IMR-90 (cell line): ENCODE measurements around the gene TMPRSS9. TPM values are rescaled to one million over a fixed set of nuclear protein-coding genes. Genes with fewer than 3 reads are reported as not detected.

Experiments
- ATAC-seq: fragments of 200-7000 bp; cut with Tn5 transposase; 2 replicates; pipeline ENCODE4 v1.9.1; 2020; ENCODE audit warnings: low read depth, mild to moderate bottlenecking, moderate library complexity
- BruUV-seq: library from RNA; stranded (reverse); fragments of 400-500 nt; replicated peaks from 2 replicates; lab custom pipeline; 2021; lab: Mats Ljungman, UMichigan
- CTCF ChIA-PET: fragments of 300-600 bp; formaldehyde crosslinking; extraction: SDS; loops from one replicate; lab custom pipeline; 2021; ENCODE audit warnings: antibody characterized with exemption; lab: Yijun Ruan, JAX
- POLR2A ChIA-PET: fragments of 300-600 bp; sonication (Branson Sonifier 250); formaldehyde crosslinking; loops from one replicate; lab custom pipeline; 2022; ENCODE audit warnings: antibody characterized with exemption; ENCODE audit not compliant: unreplicated experiment; lab: Charles Lee
- DNase-seq: peaks from one replicate; pipeline ENCODE4 v3.0.0; 2013
- H2AFZ ChIP-seq: replicated peaks from 2 replicates; pipeline ENCODE3; 2013; ENCODE audit warnings: low read length, mild to moderate bottlenecking; ENCODE audit not compliant: poor library complexity
- H2AK5ac ChIP-seq: 2 replicates; pipeline ENCODE4 v1.6.1; 2013; ENCODE audit warnings: low read depth, low read length, inconsistent platforms
- H2AK9ac ChIP-seq: replicated peaks from 2 replicates; pipeline ENCODE3; 2013; ENCODE audit warnings: mild to moderate bottlenecking, low read depth, low read length, moderate library complexity; ENCODE audit not compliant: poor library complexity
- H2BK120ac ChIP-seq: 2 replicates; pipeline ENCODE4 v1.6.1; 2013; ENCODE audit warnings: low read depth, low read length, inconsistent platforms
- H2BK15ac ChIP-seq: 3 replicates; pipeline ENCODE4 v1.6.1; 2013; ENCODE audit warnings: low read depth, low read length, inconsistent platforms
- H2BK20ac ChIP-seq: 2 replicates; pipeline ENCODE4 v1.6.1; 2013; ENCODE audit warnings: low read depth, mild to moderate bottlenecking, inconsistent platforms, low read length, moderate library complexity
- H2BK5ac ChIP-seq: 2 replicates; pipeline ENCODE4 v1.6.1; 2013; ENCODE audit warnings: mild to moderate bottlenecking, low read depth, low read length, inconsistent platforms; ENCODE audit not compliant: poor library complexity, severe bottlenecking
- H3K14ac ChIP-seq: replicated peaks from 2 replicates; pipeline ENCODE4 v1.6.1; 2013; ENCODE audit warnings: low read depth, low read length, inconsistent platforms
- H3K18ac ChIP-seq: 2 replicates; pipeline ENCODE4 v1.6.1; 2013; ENCODE audit warnings: low read depth, low read length, control low read depth
- H3K23ac ChIP-seq: 2 replicates; pipeline ENCODE4 v1.6.1; 2013; ENCODE audit warnings: low read depth, low read length, inconsistent platforms
- H3K27ac ChIP-seq: 2 replicates; pipeline ENCODE4 v1.5.1; 2013; ENCODE audit warnings: mild to moderate bottlenecking, control low read depth, low read length; ENCODE audit not compliant: insufficient read depth
- H3K27me3 ChIP-seq: 2 replicates; pipeline ENCODE4 v1.6.1; 2013; ENCODE audit warnings: low read length; ENCODE audit not compliant: control insufficient read depth, insufficient read depth
- H3K36me3 ChIP-seq: 2 replicates; pipeline ENCODE4 v1.6.1; 2013; ENCODE audit warnings: low read length, mixed read lengths; ENCODE audit not compliant: control insufficient read depth, insufficient read depth
- H3K4ac ChIP-seq: 2 replicates; pipeline ENCODE4 v1.6.1; 2013; ENCODE audit warnings: low read depth, low read length, inconsistent platforms
- H3K4me1 ChIP-seq: 2 replicates; pipeline ENCODE4 v1.6.1; 2013; ENCODE audit warnings: low read length, mixed read lengths; ENCODE audit not compliant: control insufficient read depth, insufficient read depth
- H3K4me2 ChIP-seq: 2 replicates; pipeline ENCODE4 v1.6.1; 2013; ENCODE audit warnings: low read depth, mild to moderate bottlenecking, control low read depth, low read length, moderate library complexity
- H3K4me3 ChIP-seq: 2 replicates; pipeline ENCODE4 v1.5.1; 2013; ENCODE audit warnings: low read depth, mild to moderate bottlenecking, control low read depth, low read length, moderate library complexity; ENCODE audit not compliant: insufficient read depth
- H3K56ac ChIP-seq: 2 replicates; pipeline ENCODE4 v1.6.1; 2013; ENCODE audit warnings: low read length, inconsistent platforms; ENCODE audit not compliant: insufficient read depth; ENCODE audit errors: extremely low read depth
- H3K79me1 ChIP-seq, 2 experiments: 2 replicates each; pipeline ENCODE4 v1.6.1; 2013; ENCODE audit warnings: low read length in 2 of 2, inconsistent platforms in 1 of 2, low read depth in 1 of 2
- H3K9ac ChIP-seq: 2 replicates; pipeline ENCODE4 v1.6.1; 2013; ENCODE audit warnings: low read depth, low read length, control low read depth
- H3K9me1 ChIP-seq: 2 replicates; pipeline ENCODE4 v1.6.1; 2013; ENCODE audit warnings: low read length, inconsistent platforms; ENCODE audit not compliant: insufficient read depth
- H3K9me3 ChIP-seq: 2 replicates; pipeline ENCODE4 v1.6.1; 2013; ENCODE audit warnings: low read length; ENCODE audit not compliant: control insufficient read depth, insufficient read depth
- H4K20me1 ChIP-seq: 2 replicates; pipeline ENCODE4 v1.6.1; 2013; ENCODE audit warnings: low read length, inconsistent platforms; ENCODE audit not compliant: insufficient read depth
- H4K5ac ChIP-seq: 2 replicates; pipeline ENCODE4 v1.6.1; 2013; ENCODE audit warnings: mild to moderate bottlenecking, low read depth, low read length, control low read depth
- H4K8ac ChIP-seq, 2 experiments: 2 replicates each; pipeline ENCODE4 v1.6.1; 2013; ENCODE audit warnings: low read depth in 2 of 2, low read length in 2 of 2, control low read depth in 1 of 2, inconsistent platforms in 1 of 2
- H4K91ac ChIP-seq: 2 replicates; pipeline ENCODE4 v1.6.1; 2013; ENCODE audit warnings: low read depth, low read length, inconsistent platforms; ENCODE audit not compliant: insufficient read depth
- BHLHE40 ChIP-seq: fragments of 150-350 bp; IDR thresholded peaks from 2 replicates; pipeline ENCODE4 v1.6.1; 2016; ENCODE audit warnings: mild to moderate bottlenecking, low read depth, low read length
- CEBPB ChIP-seq: IDR thresholded peaks from 2 replicates; pipeline ENCODE4 v1.6.1; 2012; ENCODE audit warnings: low read depth, low read length, improper control_type of control experiment
- CTCF ChIP-seq: conservative IDR thresholded peaks from 2 replicates; pipeline ENCODE4 v1.5.1; 2012; ENCODE audit warnings: mild to moderate bottlenecking, low read depth, low read length, improper control_type of control experiment
- MAZ ChIP-seq: IDR thresholded peaks from 2 replicates; pipeline ENCODE4 v1.6.1; 2012; ENCODE audit warnings: low read depth, mild to moderate bottlenecking, low read length, improper control_type of control experiment, moderate library complexity, borderline replicate concordance
- MXI1 ChIP-seq: IDR thresholded peaks from 2 replicates; pipeline ENCODE4 v1.6.1; 2012; ENCODE audit warnings: low read depth, mild to moderate bottlenecking, low read length, moderate library complexity, borderline replicate concordance
- NFE2L2 ChIP-seq: fragments of 150-350 bp; IDR thresholded peaks from 2 replicates; pipeline ENCODE4 v1.6.1; 2016; ENCODE audit warnings: low read depth, mild to moderate bottlenecking, low read length
- POLR2A ChIP-seq: IDR thresholded peaks from 2 replicates; pipeline ENCODE4 v1.6.1; 2012; ENCODE audit warnings: mild to moderate bottlenecking, low read depth, low read length
- RAD21 ChIP-seq: IDR thresholded peaks from 2 replicates; pipeline ENCODE4 v1.6.1; 2012; ENCODE audit warnings: low read length, improper control_type of control experiment
- RFX5 ChIP-seq: IDR thresholded peaks from 2 replicates; pipeline ENCODE4 v1.8.0; 2012; ENCODE audit warnings: low read depth, mild to moderate bottlenecking, low read length, moderate library complexity
- SMC3 ChIP-seq: fragments of 150-350 bp; IDR thresholded peaks from 2 replicates; pipeline ENCODE4 v1.6.1; 2016; ENCODE audit warnings: low read depth, mild to moderate bottlenecking, antibody characterized with exemption, low read length, moderate library complexity
- WGBS, 2 experiments: methylation state at CpG; one replicate each; pipeline versions ENCODE4 v1.1.5 to v1.1.7; 2013; ENCODE audit warnings: missing lambda C conversion rate in 2 of 2; ENCODE audit not compliant: insufficient read length in 1 of 2; ENCODE audit errors: extremely low coverage in 2 of 2; 5-methylcytosine and 5-hydroxymethylcytosine counted together
- dilution Hi-C: fragments of 300-500 bp; cut with HindIII; formaldehyde crosslinking; loops from one replicate; pipeline ENCODE4 v1.14.3; 2018; ENCODE audit warnings: low sequenced_read_pairs; ENCODE audit not compliant: unreplicated experiment
- in situ Hi-C: fragments of 300-500 bp; cut with MboI; formaldehyde crosslinking; loops from 3 replicates; pipeline ENCODE4 v1.14.3; 2019; ENCODE audit warnings: low sequenced_read_pairs, inconsistent platforms, mixed read lengths
- intact Hi-C: fragments of 100-400 bp; cut with micrococcal nuclease; formaldehyde crosslinking; loops from 2 replicates; pipeline ENCODE4 v1.10.0; 2022
- polyA plus RNA-seq, 3 experiments: library from polyadenylated mRNA; depleted of rRNA; stranded (reverse); fragments of >200 nt; gene quantifications; 2 replicates each; pipeline ENCODE4 v1.2.3, GENCODE V29; 2012; ENCODE audit warnings: low replicate concordance in 1 of 3
- total RNA-seq: library from RNA; depleted of rRNA; stranded (reverse); fragments of >200 nt; gene quantifications from 2 replicates; pipeline ENCODE4 v1.2.3, GENCODE V29; 2012
- TF ChIP-seq, protein P1 (sequence below): fragments of 150-350 bp; IDR thresholded peaks from 2 replicates; pipeline ENCODE4 v1.6.1; 2016; ENCODE audit warnings: low read depth, mild to moderate bottlenecking, low read length, moderate library complexity, borderline replicate concordance

Gene TMPRSS9
- total and polyA plus RNA-seq, 2 of the 4 experiments (the other 2 are of a cell fraction): not detected

- Histone ChIP-seq H3K4me3 (no peak overlapping the region), H3K9me1 (peaks cover 2% of the 10 kb centered on the region; the same call in 1 of the 2 replicates), H3K14ac (no peak overlapping the region), H3K36me3 (no peaks in the 10 kb centered on the region), H3K4me1 (no peaks in the 10 kb centered on the region), H3K4me2 (no peak overlapping the region), H2AFZ (peak overlapping the region; percentile 43), H3K9me3 (no peaks in the 10 kb centered on the region; the same call in 1 of the 2 replicates), H4K91ac (no peak overlapping the region), H4K20me1 (no peaks in the 10 kb centered on the region), H4K5ac (no peak overlapping the region), H3K23ac (no peak overlapping the region), H3K27me3 (peaks cover 7% of the 10 kb centered on the region), H4K8ac (no peak overlapping the region), H3K27ac (no peak overlapping the region), H2BK15ac (no peak overlapping the region), H3K79me1 (no peaks in the 10 kb centered on the region), H3K18ac (no peak overlapping the region), H2AK5ac (no peak overlapping the region; the same call in 1 of the 2 replicates), H3K4ac (no peak overlapping the region), H3K9ac (no peak overlapping the region), H2BK120ac (no peak overlapping the region), H2AK9ac (peak overlapping the region; percentile 55), H2BK5ac (no peak overlapping the region), H3K56ac (no peak overlapping the region), H2BK20ac (no peak overlapping the region)
- no peak for TF ChIP-seq MAZ
- no peak for TF ChIP-seq RFX5
- TF ChIP-seq RAD21: no peak
- no peak for TF ChIP-seq MXI1
- TF ChIP-seq, protein P1, sequence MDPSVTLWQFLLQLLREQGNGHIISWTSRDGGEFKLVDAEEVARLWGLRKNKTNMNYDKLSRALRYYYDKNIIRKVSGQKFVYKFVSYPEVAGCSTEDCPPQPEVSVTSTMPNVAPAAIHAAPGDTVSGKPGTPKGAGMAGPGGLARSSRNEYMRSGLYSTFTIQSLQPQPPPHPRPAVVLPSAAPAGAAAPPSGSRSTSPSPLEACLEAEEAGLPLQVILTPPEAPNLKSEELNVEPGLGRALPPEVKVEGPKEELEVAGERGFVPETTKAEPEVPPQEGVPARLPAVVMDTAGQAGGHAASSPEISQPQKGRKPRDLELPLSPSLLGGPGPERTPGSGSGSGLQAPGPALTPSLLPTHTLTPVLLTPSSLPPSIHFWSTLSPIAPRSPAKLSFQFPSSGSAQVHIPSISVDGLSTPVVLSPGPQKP: no peak
- TF ChIP-seq BHLHE40: no peak
- TF ChIP-seq SMC3: no peak
- TF ChIP-seq CTCF: no peak
- TF ChIP-seq POLR2A: no peak
- TF ChIP-seq CEBPB: no peak
- TF ChIP-seq NFE2L2: no peak
- dilution Hi-C loops (no loop called here), in situ Hi-C loops (no loop called here), intact Hi-C loops (no loop called here)
- BruUV-seq: no TSS peak
- 93% methylated on average over 9 of the region's 21 CpGs; no CpG with 5 or more reads in 1 of the 2 experiments for WGBS, 2 experiments
- ChIA-PET POLR2A (no interaction called here), CTCF (no interaction called here)
- ATAC-seq (no peak), DNase-seq (no peak)
These were observed 29.5 kb downstream of the TMPRSS9 start for GRCh38 chr19:2389594-2389993.
